ENCODE results near the gene IPCEF1.

DNA sequence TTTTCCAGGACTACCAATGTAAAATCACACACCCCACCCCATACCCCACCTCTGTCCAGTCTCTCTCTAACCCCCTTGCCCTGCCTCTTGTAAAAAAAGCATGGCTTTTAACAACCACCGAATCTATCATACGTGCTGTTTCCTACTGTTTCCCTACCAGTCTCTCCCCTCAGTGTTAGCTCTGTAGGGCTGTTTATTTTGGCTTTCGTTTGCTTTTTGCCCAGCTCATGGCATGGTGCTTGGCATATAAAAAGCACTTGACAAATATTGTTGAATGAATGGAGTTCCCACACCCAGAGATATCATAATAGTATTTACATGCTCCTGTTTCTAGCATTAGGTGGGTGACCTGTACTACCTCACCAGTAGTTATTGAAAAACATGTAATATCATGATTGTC, 169.4 kb downstream of the IPCEF1 start:
- TF ChIP-seq, protein P1, sequence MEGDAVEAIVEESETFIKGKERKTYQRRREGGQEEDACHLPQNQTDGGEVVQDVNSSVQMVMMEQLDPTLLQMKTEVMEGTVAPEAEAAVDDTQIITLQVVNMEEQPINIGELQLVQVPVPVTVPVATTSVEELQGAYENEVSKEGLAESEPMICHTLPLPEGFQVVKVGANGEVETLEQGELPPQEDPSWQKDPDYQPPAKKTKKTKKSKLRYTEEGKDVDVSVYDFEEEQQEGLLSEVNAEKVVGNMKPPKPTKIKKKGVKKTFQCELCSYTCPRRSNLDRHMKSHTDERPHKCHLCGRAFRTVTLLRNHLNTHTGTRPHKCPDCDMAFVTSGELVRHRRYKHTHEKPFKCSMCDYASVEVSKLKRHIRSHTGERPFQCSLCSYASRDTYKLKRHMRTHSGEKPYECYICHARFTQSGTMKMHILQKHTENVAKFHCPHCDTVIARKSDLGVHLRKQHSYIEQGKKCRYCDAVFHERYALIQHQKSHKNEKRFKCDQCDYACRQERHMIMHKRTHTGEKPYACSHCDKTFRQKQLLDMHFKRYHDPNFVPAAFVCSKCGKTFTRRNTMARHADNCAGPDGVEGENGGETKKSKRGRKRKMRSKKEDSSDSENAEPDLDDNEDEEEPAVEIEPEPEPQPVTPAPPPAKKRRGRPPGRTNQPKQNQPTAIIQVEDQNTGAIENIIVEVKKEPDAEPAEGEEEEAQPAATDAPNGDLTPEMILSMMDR (conservative IDR thresholded peaks at IDR 0.05), result no peak
- TF ChIP-seq ZFX (IDR thresholded peaks at IDR 0.05), result no peak
